ENCODE measurements around the gene VTI1A. TPM values are rescaled to one million over a fixed set of nuclear protein-coding genes. Genes with fewer than 3 reads are reported as not detected.

VTI1A gene
- total and polyA plus RNA-seq, 2 of the 8 experiments (the other 6 are each of a cell fraction or from before 2014, with no cell fraction given) = 6.0 to 20.0 TPM

DNA sequence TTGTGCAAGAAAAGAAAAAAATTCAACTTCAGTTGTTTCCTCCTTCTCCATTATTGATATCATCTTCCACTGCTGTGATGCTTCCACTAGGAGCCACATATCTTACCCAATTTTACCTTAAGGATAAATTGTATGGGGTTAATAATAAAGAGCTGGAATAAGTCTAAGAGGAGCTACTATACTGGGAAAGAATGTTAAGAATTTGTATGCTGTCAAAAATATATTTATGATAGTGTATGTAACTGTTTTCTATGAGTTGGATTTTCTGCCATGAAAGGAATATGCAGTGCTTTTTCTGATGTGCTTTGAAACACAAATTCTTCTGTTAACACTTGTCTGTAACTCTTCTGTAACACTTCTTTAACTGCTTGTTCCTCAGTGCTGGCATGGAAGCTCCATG is 219.1 kb downstream of the VTI1A start:
- no peak for DNase-seq (ENCODE audit: low read depth in 1 of 2, low spot score in 2 of 2)
- ChIA-PET CTCF (ENCODE audit: partially characterized antibody) (interaction anchor here (1.3 to 3.0 kb wide), 2 partner anchors 8 to 20 kb away, joined by 3 to 10 read pairs; no protein-coding TSS in a partner anchor), POLR2A (ENCODE audit: partially characterized antibody) (no interaction called here)
- no peak overlapping the region for H4K8ac ChIP-seq (ENCODE audit: extremely low read depth, insufficient read depth, low read length)
- no peaks in the 10 kb centered on the region for H3K36me3 ChIP-seq (ENCODE audit: control insufficient read depth in 2 of 4, insufficient read depth in 4 of 4, low read length in 3 of 4)
- H2BK15ac ChIP-seq (ENCODE audit: low read length) = no peak overlapping the region
- no peak overlapping the region for H3K4ac ChIP-seq (replicated peaks; ENCODE audit: insufficient read length, low read depth, low read length)
- H3K9ac ChIP-seq (replicated peaks in 1 of 4; ENCODE audit: extremely low read depth in 1 of 4, low read depth in 3 of 4, low read length in 3 of 4) = no peak overlapping the region
- no peak overlapping the region for H2BK20ac ChIP-seq (ENCODE audit: low read length)
- no peak overlapping the region for H2BK5ac ChIP-seq (ENCODE audit: low read depth, low read length)
- H3K14ac ChIP-seq (ENCODE audit: insufficient read length) = no peak overlapping the region
- H2AK5ac ChIP-seq (ENCODE audit: low read depth, low read length) = no peak overlapping the region
- TF ChIP-seq EZH2 (IDR thresholded peaks at IDR 0.05; ENCODE audit: low read depth, low read length, severe bottlenecking) (no peak), TAF1 (IDR thresholded peaks at IDR 0.05; ENCODE audit: low read depth, low read length) (no peak)
- H3K56ac ChIP-seq (replicated peaks; ENCODE audit: insufficient read length, low read depth, low read length) = no peak overlapping the region
- no peaks in the 10 kb centered on the region for H3K23me2 ChIP-seq (ENCODE audit: low read depth, low read length)
- no peaks in the 10 kb centered on the region for H4K20me1 ChIP-seq (replicated peaks in 1 of 2; ENCODE audit: control insufficient read depth in 1 of 2, insufficient read depth in 2 of 2, low read length in 2 of 2)
- no peak overlapping the region for H3K27ac ChIP-seq (ENCODE audit: low read depth, low read length)
- H3K79me1 ChIP-seq (ENCODE audit: low read depth, low read length) = no peaks in the 10 kb centered on the region
- H3K23ac ChIP-seq (ENCODE audit: insufficient read length) = no peak overlapping the region
- H3K4me3 ChIP-seq (ENCODE audit: extremely low read depth in 1 of 4, insufficient read depth in 2 of 4, low read depth in 3 of 4, low read length in 4 of 4) = no peak overlapping the region
- H3K79me2 ChIP-seq (ENCODE audit: control insufficient read depth in 1 of 2, insufficient read depth in 2 of 2, low read length in 2 of 2) = no peaks in the 10 kb centered on the region
- H3K9me3 ChIP-seq (ENCODE audit: insufficient read depth in 2 of 2, low read depth in 1 of 2, low read length in 1 of 2) = no peaks in the 10 kb centered on the region
- no peak overlapping the region for H3K18ac ChIP-seq (ENCODE audit: extremely low read depth, low read length)
- FAIRE-seq = no peak
- no peak overlapping the region for H2AFZ ChIP-seq (ENCODE audit: low read length)
- H3K27me3 ChIP-seq (replicated peaks in 1 of 4; ENCODE audit: control insufficient read depth in 3 of 4, extremely low read depth in 1 of 4, insufficient read depth in 3 of 4, low read length in 3 of 4) = no peaks in the 10 kb centered on the region
- H3K4me1 ChIP-seq (replicated peaks in 1 of 4; ENCODE audit: control insufficient read depth in 3 of 4, insufficient read depth in 4 of 4, low read length in 3 of 4) = peaks cover 2 to 15% (median 6%) of the 10 kb centered on the region in 4 experiments; a peak in 4 of 7 replicates
- H2BK120ac ChIP-seq (replicated peaks; ENCODE audit: low read depth, low read length) = no peak overlapping the region
- H4K91ac ChIP-seq (replicated peaks; ENCODE audit: insufficient read length, low read length) = no peak overlapping the region
- H3K4me2 ChIP-seq (ENCODE audit: insufficient read depth in 1 of 2, low read depth in 2 of 2, low read length in 2 of 2) = no peak overlapping the region
- H2BK12ac ChIP-seq (ENCODE audit: low read depth, low read length) = no peak overlapping the region
- no peak overlapping the region for H4K5ac ChIP-seq (ENCODE audit: insufficient read length, low read depth, low read length)
